ENCODE data around the gene GTF3A.

The GTF3A gene

DNA sequence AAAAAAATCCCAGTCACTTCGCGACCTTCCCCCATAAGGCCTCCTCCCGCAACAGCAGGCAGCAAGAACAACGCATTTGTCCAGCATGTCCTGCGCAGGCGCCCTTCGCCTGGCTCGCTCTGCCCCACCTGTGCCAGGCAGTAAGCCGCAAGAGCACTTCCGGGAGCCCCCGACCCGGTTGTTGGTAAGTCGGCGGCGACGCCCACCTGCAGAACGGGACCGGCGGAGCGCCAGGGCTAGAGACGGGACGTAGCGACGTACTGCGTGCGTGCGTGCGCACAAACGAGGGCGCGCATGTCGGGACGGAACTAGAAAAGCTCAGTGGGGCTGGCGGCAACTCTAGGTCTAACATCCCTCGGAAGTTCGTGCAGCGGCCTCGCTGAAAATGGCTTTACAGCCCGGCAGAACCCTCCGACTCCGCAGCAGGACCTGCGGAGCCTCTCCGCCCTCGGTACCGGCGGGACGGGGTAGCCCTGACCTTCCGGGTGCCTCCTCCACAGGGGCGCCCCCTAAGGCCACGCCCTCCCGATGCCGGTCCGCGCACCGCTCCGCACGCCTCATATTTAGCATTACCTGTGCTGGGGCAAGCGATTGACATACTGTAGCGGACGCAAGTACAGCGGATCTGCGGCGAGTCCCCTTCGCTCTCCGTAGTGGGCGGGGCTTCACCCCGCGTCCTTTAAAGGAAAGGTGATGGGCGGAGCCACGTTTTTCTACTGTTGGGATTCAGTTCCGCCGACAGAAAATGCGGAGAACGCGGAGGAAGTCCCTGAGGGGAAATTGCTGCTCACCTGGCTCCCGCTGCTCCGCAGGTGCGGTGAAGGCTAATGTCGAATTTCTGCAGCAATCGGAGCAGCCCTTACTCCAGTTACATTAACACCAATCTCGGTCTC lies 25.8 kb downstream of the GTF3A start, which contains the start of gene MTIF3:
MTIF3 (minus strand) TSS at position 629 of the 893 bp plus-strand sequence. CDS start 10,116 bp downstream, outside the sequence.
- DNase-seq = peak; percentile 94

DNA sequence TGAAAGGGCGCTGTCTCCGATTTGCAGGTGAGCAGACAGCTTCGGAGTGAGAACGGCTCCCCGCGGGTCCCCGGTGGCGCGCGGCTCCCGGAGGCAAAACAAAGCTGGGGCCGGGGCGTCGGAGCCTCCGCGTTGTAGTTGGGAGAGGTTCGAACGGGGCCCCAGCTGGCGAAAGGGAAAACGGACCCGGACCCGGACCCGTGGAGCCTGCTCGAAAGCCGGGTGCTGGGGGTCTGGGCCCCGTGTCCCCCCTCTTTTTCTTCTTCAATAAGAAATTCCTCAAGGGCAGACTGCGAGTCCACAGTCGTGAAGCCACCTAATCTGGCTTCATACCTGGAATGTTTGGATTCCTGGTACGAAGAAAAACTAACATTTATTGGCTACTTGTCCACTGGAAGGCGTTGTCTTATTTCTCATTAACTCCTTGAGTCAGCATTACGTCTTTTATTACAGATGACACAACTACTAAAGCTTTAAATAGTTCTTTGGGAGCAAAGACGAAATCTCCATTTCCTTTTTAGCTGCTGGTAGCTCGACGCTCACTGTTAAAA lies 26.6 kb downstream of the GTF3A start:
- peak; percentile 58 for DNase-seq

DNA sequence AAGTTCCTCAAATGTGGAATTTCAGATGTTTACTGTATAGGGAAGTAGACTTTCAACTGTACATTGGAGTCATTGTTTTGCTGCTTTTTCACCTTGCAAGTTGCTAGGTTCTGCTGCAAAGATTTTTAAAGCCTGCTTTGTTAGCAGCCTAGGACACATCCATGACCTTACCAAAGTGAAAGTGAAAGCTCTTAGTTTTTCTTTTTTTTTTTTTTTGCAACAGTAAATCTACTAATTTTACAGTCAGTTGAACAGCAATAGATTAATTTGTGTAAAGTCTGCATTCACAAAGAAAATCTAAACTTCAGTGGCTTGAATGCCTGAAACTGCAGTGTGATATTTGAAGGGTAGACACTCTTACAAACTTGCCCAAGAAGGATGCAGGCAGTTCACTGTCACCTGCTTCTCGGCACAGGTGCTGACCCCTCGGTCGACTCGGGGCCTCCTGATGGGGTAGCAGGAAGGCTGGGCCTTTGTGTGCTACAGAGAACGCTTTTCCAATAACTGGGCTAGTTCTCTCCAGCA lies 31.0 kb downstream of the GTF3A start:
- peak; percentile 56 for DNase-seq

DNA sequence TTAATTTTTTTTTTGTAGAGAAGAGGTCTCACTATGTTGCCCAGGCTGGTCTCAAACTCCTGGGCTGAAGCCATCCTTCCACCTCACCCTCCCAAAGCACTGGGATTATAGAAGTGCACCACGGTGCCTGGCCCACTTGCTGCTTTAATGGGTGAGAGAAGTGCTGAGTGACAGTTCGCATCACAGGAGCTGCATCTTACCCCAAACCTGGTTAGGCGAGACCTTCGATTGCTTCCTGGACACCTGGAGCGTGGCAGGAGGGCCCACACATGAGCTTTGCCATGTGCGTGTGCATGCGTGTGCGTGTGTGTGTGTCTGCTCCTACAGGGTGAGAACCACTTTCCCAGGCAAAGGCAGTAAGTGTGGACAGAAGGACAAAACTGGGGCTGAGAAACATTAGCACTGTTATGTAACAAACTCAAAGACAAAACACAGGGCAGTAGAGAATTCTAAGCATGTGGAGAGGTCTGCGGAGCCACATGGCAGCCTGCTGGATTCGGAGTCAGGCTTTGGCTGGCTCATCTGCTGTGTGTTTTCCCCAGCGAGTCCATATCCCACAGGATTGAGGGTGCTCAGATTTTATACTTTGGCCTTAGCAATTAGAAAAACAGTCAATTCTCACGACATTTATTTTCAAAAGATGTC lies 37.6 kb downstream of the GTF3A start:
- no peak for DNase-seq

DNA sequence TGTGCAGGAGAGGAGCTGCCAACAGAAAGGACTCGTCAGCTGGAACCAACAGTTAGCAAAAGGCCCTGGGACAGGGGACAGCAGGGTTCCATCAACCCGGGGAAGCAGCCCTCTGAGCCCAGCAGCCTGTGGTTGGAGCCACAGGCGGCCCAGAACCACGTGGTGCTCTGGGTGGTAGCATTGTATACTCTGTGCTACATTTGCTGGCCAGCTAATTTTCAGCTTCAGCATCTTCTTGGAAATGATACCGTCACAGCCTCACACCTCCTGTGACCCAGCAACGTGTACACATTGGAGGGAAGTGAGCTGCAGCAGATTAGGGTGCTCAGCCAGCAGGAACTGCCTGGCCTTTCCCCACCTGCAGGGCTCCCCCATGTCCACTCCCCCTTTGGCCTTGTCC lies 39.1 kb downstream of the GTF3A start:
- no peak for DNase-seq

DNA sequence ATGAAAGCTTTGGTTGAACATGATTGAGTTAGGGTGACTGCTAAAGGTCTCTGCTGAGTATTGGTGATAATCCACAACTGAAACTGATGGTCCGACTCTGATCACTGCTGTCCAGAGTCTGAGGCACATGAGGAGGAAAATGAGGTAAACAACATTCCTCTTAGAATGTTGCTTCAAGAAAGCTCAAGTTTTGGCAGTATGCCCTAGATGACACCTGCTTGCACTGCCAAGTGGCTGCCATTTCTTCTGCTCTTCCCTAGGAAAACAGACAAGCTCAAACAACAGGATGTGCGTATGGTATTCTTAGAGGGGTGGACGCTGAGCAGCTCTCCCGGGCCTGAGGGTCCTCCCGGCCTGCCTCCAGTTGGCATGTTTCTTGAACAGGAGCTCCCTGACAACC lies 41.2 kb downstream of the GTF3A start:
- DNase-seq = no peak

DNA sequence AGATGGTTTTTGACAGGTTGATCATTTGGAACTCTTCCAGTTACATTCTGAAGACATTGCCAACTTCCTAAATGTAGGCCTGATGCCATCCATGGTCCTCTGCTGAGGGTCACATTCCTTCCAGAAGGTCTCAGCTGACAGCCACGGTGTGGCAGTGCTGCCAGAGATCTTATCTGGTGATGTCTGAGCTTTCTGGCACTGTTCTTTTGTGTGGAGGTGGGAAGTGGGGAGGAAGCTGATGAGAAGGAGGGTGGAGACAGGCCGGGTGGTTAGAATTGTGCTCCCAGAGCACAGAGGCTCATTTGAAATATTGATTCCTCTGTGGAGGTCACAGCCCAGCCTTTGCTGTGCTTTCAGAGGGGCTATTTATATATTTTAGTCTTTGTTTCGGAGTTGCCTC lies 42.1 kb downstream of the GTF3A start:
- no peak for DNase-seq

DNA sequence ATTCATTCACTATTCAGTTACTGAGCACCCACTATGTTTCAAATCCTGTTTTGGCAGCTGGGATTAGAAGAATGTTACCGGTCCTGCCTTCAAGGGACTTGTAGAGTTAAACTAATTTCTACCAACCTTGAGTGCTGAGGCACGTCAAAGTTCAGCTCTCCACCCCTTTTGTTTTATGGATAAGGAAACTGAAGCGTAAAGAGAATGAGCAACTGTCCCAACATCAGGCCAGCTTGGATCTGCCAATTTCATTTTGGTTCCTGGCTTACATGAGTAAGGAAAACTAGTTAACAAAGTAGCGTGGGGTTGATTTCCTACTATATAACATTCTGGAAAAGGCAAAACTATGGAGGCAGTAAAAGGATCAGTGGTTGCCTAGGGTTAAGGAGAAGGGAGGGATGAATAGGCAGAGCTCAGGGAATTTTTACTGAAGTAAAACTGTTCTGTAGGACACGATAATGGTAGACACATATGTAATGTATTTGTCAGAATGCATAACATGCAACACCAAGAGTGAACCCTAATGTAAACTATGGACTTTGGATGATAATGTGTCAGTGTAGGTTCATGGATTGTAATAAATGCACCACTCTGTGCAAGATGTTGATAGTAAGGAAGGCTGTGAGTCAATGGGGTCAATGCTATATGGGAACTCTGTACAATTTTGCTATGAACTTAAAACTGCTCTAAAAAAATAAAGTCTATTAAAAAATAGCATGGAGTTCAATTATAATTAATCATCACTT lies 45.8 kb downstream of the GTF3A start:
- no peak for DNase-seq

DNA sequence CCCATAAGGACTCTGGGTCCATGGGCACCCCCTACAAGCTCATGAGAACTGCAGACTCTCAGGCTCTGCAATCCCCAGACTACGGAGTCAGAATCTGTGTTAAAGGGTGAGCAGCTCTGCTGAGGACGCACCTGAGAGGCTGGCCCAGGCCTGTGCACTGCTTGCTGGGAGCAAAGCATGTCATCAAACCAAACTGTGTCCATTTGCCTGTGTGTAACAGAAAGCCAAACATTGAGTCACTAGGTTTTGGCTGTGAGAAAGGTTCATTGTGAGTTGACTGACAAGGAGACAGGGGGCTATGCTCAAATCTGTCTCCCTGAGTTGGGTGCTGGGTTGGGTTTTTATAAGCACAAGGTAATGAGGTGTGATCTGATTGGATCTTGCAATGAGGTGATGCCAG lies 48.0 kb downstream of the GTF3A start:
- no peak for DNase-seq

DNA sequence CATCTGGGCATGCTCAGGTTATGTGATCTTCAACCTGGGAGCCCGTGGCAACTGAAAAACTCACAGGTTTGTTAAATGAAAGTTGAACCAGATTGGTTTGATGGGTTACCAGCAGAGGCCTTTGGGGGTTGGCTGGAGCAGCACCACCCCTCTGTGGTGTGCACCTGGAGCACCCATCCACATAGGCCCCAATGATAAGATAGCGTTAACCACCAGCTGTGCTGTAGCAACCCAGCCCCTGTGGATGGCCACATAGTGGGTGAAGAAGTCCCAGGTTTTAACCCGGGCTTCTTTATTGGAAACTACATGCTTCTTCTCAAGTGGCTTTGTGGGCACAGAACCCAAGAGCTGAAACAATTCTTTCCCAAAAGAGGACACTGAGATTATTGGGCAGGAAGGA lies 48.5 kb downstream of the GTF3A start:
- DNase-seq = no peak

DNA sequence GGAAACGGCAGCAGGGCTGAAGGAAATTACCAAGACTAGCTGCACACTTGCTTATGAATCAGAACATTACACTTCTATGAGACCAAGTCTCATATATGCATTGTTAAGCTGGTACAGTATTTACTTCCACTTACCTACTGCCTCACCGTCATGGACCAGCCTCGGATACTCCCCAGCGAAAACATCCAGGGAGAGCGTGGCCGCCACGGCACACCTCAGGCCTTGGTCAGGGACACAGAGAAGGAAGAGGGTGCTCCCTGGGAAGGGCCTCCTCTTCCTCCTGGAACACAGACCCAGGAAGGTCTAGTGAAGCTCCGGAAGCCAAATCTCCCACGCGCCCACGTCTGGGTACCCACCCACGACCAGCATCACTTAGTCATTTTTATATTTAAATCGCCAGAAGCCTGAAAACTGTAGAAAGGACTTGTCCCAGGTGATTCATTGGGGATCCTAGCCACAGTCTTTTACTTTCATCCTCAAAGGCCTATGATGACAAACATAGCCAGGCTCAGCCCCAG lies 50.4 kb downstream of the GTF3A start:
- no peak for DNase-seq

DNA sequence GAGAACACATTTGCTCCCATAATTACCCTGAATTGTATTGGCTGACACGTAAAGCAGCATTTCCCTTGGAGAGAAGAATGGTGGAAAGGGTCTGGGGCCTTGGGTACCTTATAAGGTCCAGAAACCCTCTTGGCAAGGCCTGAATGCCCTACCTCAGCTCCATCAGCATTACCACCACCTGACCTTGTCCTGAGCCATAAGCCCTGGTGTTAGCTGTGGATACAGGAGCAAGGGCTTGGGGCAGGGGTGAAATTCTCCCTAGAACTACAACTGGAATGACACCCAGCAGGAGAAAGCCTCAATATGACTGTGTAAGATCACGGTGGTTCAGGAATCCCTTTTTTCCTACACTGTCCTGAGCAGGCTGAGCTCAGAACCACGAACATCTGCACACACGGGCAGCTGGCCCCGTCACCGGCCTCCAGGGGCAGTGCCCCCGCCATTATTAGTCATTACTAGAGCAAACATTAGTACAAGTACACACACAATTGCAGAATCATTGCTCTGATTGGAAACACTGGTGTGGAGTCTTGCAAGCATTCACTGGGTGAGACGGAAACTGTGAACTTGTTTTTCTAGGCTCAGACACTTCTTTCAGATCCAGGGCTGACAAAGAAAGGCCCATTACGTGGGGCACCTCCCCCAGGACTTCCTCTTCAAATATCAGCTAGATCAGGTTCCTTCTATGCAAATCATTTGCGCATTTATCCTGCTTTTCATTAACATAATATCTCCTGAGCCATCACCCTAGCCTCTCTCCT lies 52.7 kb downstream of the GTF3A start:
- DNase-seq = peak; percentile 35

DNA sequence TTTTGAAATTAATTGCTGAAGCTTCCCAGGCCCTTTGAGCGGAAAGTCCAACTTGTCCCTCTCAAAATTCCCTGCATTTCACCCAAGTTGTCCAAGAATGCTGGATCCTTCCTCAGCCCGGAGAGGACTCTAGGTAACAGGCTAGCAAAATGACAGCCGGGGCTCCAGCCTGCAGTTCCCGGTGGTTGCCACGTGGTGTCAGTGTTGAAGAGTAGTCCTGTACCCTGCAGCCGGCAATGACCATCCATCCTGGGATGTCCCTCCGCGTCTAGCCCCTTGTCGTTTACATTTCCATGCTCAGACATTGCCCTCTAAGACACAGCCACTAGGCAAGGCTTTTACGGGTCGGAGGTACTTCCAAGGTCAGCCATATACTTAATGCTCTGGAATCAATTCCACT lies 57.3 kb downstream of the GTF3A start:
- peak; percentile 60 for DNase-seq

DNA sequence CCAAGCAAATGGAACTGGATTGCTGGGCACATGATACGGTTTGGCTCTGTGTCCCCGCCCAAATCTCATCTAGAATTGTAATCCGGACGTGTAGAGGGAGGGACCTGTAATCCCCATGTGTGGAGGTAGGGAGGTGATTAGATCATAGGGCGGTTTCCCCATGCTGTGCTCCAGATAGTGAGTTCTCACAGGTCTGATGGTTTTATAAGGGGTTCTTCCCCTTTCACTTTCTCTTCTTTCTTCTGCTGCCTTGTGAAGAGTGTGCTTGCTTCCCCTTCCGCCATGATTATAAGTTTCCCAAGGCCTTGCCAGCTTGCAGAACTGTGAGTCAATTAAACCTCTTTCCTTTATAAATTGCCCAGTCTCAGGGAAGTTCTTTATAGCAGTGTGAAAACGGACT lies 58.6 kb downstream of the GTF3A start:
- peak; percentile 70 for DNase-seq

DNA sequence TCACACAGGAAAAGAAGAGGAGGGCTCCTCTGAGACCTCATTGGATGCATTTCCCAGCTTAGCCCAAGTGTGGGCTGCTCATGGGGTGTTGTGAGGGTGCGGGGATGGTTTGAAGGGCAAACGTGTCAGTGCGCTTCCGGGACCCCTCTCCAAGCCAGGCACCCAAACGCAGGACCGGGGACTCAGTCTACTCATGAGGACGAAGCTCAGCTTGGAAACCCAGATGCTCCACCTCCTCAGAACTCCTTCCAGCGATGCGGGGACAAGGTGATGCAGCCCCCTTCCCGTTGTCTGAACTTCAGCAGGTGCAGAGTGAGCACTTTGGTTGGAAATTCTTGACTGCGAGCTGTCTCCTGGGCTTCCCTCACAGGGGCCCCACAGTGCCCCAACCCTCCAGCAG lies 59.0 kb downstream of the GTF3A start:
- no peak for DNase-seq
